DMS 273 treated with DMSO at 0.1 percent for 48 hours (cell line): ENCODE data around the gene APOL4.
"Not testable (repeated sequence)": the region's sequence is repeated elsewhere in the genome, so short reads cannot be mapped to it uniquely, and the experiment has no call there.

Experiments used
- DNase-seq: peaks from one replicate; lab custom pipeline; 2025; lab: John Stamatoyannopoulos, UW

The APOL4 gene

GRCh38 chr22:36231051-36231450, 29.4 kb upstream of the APOL4 start:
- DNase-seq = not testable (repeated sequence)

GRCh38 chr22:36229649-36230048, 28.0 kb upstream of the APOL4 start:
- not testable (repeated sequence) for DNase-seq

GRCh38 chr22:36228944-36229343, 27.3 kb upstream of the APOL4 start:
- no peak for DNase-seq

- DNase-seq = not testable (repeated sequence)
Measured at GRCh38 chr22:36228369-36228768, 26.8 kb upstream of the APOL4 start.

GRCh38 chr22:36227806-36228205, 26.2 kb upstream of the APOL4 start:
- DNase-seq = no peak

- DNase-seq = no peak
Measured at GRCh38 chr22:36227396-36227795, 25.8 kb upstream of the APOL4 start.

GRCh38 chr22:36226189-36226588, 24.6 kb upstream of the APOL4 start:
- no peak for DNase-seq

- DNase-seq = no peak
Measured at GRCh38 chr22:36225333-36225922, 23.8 kb upstream of the APOL4 start.

GRCh38 chr22:36224245-36224644, 22.6 kb upstream of the APOL4 start:
- DNase-seq = no peak

GRCh38 chr22:36223504-36223903, 21.9 kb upstream of the APOL4 start:
- no peak for DNase-seq

- DNase-seq = no peak
Measured at GRCh38 chr22:36222887-36223450, 21.4 kb upstream of the APOL4 start.

- no peak for DNase-seq
Measured at GRCh38 chr22:36221799-36222751, 20.5 kb upstream of the APOL4 start.

- DNase-seq = no peak
Measured at GRCh38 chr22:36220451-36220921, 18.9 kb upstream of the APOL4 start.

- no peak for DNase-seq
Measured at GRCh38 chr22:36218648-36219193, 17.1 kb upstream of the APOL4 start.

GRCh38 chr22:36215981-36216380, 14.4 kb upstream of the APOL4 start:
- DNase-seq = peak; percentile 27

GRCh38 chr22:36213586-36213985, 12.0 kb upstream of the APOL4 start:
- no peak for DNase-seq

GRCh38 chr22:36212901-36213300, 11.3 kb upstream of the APOL4 start:
- no peak for DNase-seq

- no peak for DNase-seq
Measured at GRCh38 chr22:36211237-36211861, 9.7 kb upstream of the APOL4 start.

- no peak for DNase-seq
Measured at GRCh38 chr22:36210224-36210623, 8.6 kb upstream of the APOL4 start.

- DNase-seq = not testable (repeated sequence)
Measured at GRCh38 chr22:36209488-36209908, 7.9 kb upstream of the APOL4 start.

GRCh38 chr22:36208914-36209313, 7.3 kb upstream of the APOL4 start:
- no peak for DNase-seq

GRCh38 chr22:36208162-36208765, 6.7 kb upstream of the APOL4 start:
- DNase-seq = no peak
